H9 (cell line): ENCODE results near the gene OR52E5. TPM values are rescaled to one million over a fixed set of nuclear protein-coding genes. Genes with fewer than 3 reads are reported as not detected.

Source experiments
- DNase-seq: peaks from one replicate; pipeline ENCODE4 v3.0.0-alpha.2; 2017
- H2AFZ ChIP-seq: one replicate; pipeline ENCODE4 v1.6.1; 2013; ENCODE audit warnings: mild to moderate bottlenecking, low read length, control low read depth, moderate library complexity
- H2AK5ac ChIP-seq: 2 replicates; pipeline ENCODE4 v1.6.1; 2013; ENCODE audit warnings: low read length, control low read depth, mixed read lengths; ENCODE audit not compliant: insufficient read length
- H2BK120ac ChIP-seq: one replicate; pipeline ENCODE4 v1.6.1; 2013; ENCODE audit warnings: low read depth, mild to moderate bottlenecking, low read length, control low read depth, inconsistent platforms; ENCODE audit not compliant: poor library complexity, severe bottlenecking
- H2BK12ac ChIP-seq: 2 replicates; pipeline ENCODE4 v1.6.1; 2013; ENCODE audit warnings: low read length, control low read depth, mixed read lengths, low read depth; ENCODE audit not compliant: insufficient read length
- H2BK15ac ChIP-seq: 2 replicates; pipeline ENCODE4 v1.6.1; 2013; ENCODE audit warnings: low read depth, low read length, control low read depth
- H2BK20ac ChIP-seq: one replicate; pipeline ENCODE4 v1.6.1; 2013; ENCODE audit warnings: low read depth, mild to moderate bottlenecking, low read length, control low read depth, inconsistent platforms; ENCODE audit not compliant: poor library complexity, severe bottlenecking
- H2BK5ac ChIP-seq: 2 replicates; pipeline ENCODE4 v1.6.1; 2013; ENCODE audit warnings: low read length, control low read depth, mixed read lengths; ENCODE audit not compliant: insufficient read length
- H3K14ac ChIP-seq: 2 replicates; pipeline ENCODE4 v1.6.1; 2013; ENCODE audit warnings: low read length, control low read depth; ENCODE audit not compliant: insufficient read depth
- H3K18ac ChIP-seq: 2 replicates; pipeline ENCODE4 v1.6.1; 2013; ENCODE audit warnings: low read depth, mild to moderate bottlenecking, mixed read lengths, low read length, control low read depth; ENCODE audit not compliant: insufficient read length
- H3K23ac ChIP-seq: 2 replicates; pipeline ENCODE4 v1.6.1; 2013; ENCODE audit warnings: low read length, control low read depth, mixed read lengths, low read depth; ENCODE audit not compliant: insufficient read length
- H3K23me2 ChIP-seq: 2 replicates; pipeline ENCODE4 v1.6.1; 2013; ENCODE audit warnings: low read depth, mild to moderate bottlenecking, mixed read lengths, low read length, control low read depth; ENCODE audit not compliant: insufficient read length, poor library complexity, severe bottlenecking
- H3K27ac ChIP-seq: 2 replicates; pipeline ENCODE4 v1.5.1; 2013; ENCODE audit warnings: low read length, control low read depth, mixed read lengths, low read depth; ENCODE audit not compliant: insufficient read length
- H3K27me3 ChIP-seq: 2 replicates; pipeline ENCODE4 v1.6.1; 2013; ENCODE audit warnings: low read length, control low read depth, inconsistent platforms; ENCODE audit not compliant: insufficient read depth
- H3K4ac ChIP-seq: 2 replicates; pipeline ENCODE4 v1.6.1; 2013; ENCODE audit warnings: low read depth, mild to moderate bottlenecking, control low read depth, inconsistent platforms, low read length, moderate library complexity
- H3K4me1 ChIP-seq: 2 replicates; pipeline ENCODE4 v1.6.1; 2013; ENCODE audit warnings: low read length, control low read depth, inconsistent platforms; ENCODE audit not compliant: insufficient read depth
- H3K4me2 ChIP-seq: 2 replicates; pipeline ENCODE4 v1.6.1; 2013; ENCODE audit warnings: low read length, control low read depth, mixed read lengths; ENCODE audit not compliant: insufficient read length, insufficient read depth
- H3K56ac ChIP-seq: 2 replicates; pipeline ENCODE4 v1.6.1; 2013; ENCODE audit warnings: low read depth, mild to moderate bottlenecking, mixed read lengths, low read length, control low read depth; ENCODE audit not compliant: insufficient read length
- H3K79me1 ChIP-seq: 2 replicates; pipeline ENCODE4 v1.6.1; 2013; ENCODE audit warnings: low read depth, mild to moderate bottlenecking, moderate library complexity, low read length, control low read depth, inconsistent platforms; ENCODE audit not compliant: insufficient read depth, poor library complexity, severe bottlenecking
- H3K79me2 ChIP-seq: 2 replicates; pipeline ENCODE4 v1.6.1; 2013; ENCODE audit warnings: low read length, control low read depth, inconsistent platforms; ENCODE audit not compliant: insufficient read depth
- H3K9ac ChIP-seq: 2 replicates; pipeline ENCODE4 v1.6.1; 2013; ENCODE audit warnings: low read length, control low read depth, mixed read lengths; ENCODE audit not compliant: insufficient read length; ENCODE audit errors: extremely low read depth
- H3K9me3 ChIP-seq: one replicate; pipeline ENCODE4 v1.6.1; 2013; ENCODE audit warnings: low read depth, low read length, inconsistent platforms; ENCODE audit not compliant: control insufficient read depth
- H3T11ph ChIP-seq: one replicate; pipeline ENCODE4 v1.6.1; 2013; ENCODE audit warnings: mild to moderate bottlenecking, low read length, control low read depth, inconsistent platforms
- H4K20me1 ChIP-seq: one replicate; pipeline ENCODE4 v1.6.1; 2013; ENCODE audit not compliant: control insufficient read depth, insufficient read length, insufficient read depth
- H4K5ac ChIP-seq: 2 replicates; pipeline ENCODE4 v1.6.1; 2013; ENCODE audit warnings: low read depth, mild to moderate bottlenecking, mixed read lengths, low read length, control low read depth; ENCODE audit not compliant: insufficient read length
- H4K8ac ChIP-seq: replicated peaks from 2 replicates; pipeline ENCODE4 v1.6.1; 2013; ENCODE audit warnings: low read length, control low read depth, mixed read lengths, low read depth; ENCODE audit not compliant: insufficient read length
- H4K91ac ChIP-seq: 2 replicates; pipeline ENCODE4 v1.6.1; 2013; ENCODE audit warnings: low read depth, mild to moderate bottlenecking, moderate library complexity, mixed read lengths, low read length, control low read depth; ENCODE audit not compliant: insufficient read length
- H3K27ac Mint-ChIP-seq, 3 experiments: 2 replicates in 2 of 3; 3 replicates in 1 of 3; pipeline ENCODE4 v1.8.0; 2020 to 2021; ENCODE audit warnings: mixed read lengths in 3 of 3, mild to moderate bottlenecking in 1 of 3, moderate library complexity in 1 of 3
- H3K27me3 Mint-ChIP-seq: 2 replicates; pipeline ENCODE4 v1.8.0; 2021; ENCODE audit warnings: low read depth, mild to moderate bottlenecking, moderate library complexity, mixed read lengths
- H3K36me3 Mint-ChIP-seq, 3 experiments: 2 replicates in 2 of 3; 3 replicates in 1 of 3; pipeline ENCODE4 v1.8.0; 2020 to 2021; ENCODE audit warnings: low read depth in 3 of 3, mixed read lengths in 3 of 3; ENCODE audit not compliant: insufficient read depth in 1 of 3
- H3K4me1 Mint-ChIP-seq, 2 experiments: 2 replicates each; pipeline ENCODE4 v1.8.0; 2020; ENCODE audit warnings: mixed read lengths in 2 of 2
- H3K4me3 Mint-ChIP-seq, 2 experiments: 2 replicates in 1 of 2; 3 replicates in 1 of 2; pipeline ENCODE4 v1.8.0; 2020 to 2021; ENCODE audit warnings: mild to moderate bottlenecking in 2 of 2, mixed read lengths in 2 of 2, moderate library complexity in 1 of 2
- H3K9me3 Mint-ChIP-seq, 2 experiments: 2 replicates in 1 of 2; 3 replicates in 1 of 2; pipeline ENCODE4 v1.8.0; 2020; ENCODE audit warnings: mild to moderate bottlenecking in 2 of 2, mixed read lengths in 2 of 2, moderate library complexity in 1 of 2
- CTCF ChIP-seq: fragments of 200-600 bp; sonication (generic); conservative IDR thresholded peaks from 3 replicates; pipeline ENCODE4 v1.8.0; 2021; ENCODE audit warnings: antibody characterized with exemption, mild to moderate bottlenecking
- WGBS: extraction: QIAGEN DNeasy Blood & Tissue Kit; methylation state at CpG from one replicate; pipeline ENCODE4 v1.1.7; 2013; ENCODE audit warnings: missing lambda C conversion rate, low lambda C conversion rate, mixed read lengths; ENCODE audit not compliant: insufficient read length; ENCODE audit errors: extremely low coverage; 5-methylcytosine and 5-hydroxymethylcytosine counted together
- total RNA-seq: library from RNA; stranded (reverse); gene quantifications from 2 replicates; pipeline ENCODE4 v1.2.1, GENCODE V29; 2021

Gene OR52E5
- total RNA-seq, 1 experiment from 2014 or later = not detected

GRCh38 chr11:5933116-5933515 is 40.1 kb downstream of the OR52E5 start:
- no peaks in the 10 kb centered on the region for H3K79me1 ChIP-seq
- DNase-seq = no peak
- H3K27me3 ChIP-seq = no peaks in the 10 kb centered on the region
- no peaks in the 10 kb centered on the region for H3K4me1 Mint-ChIP-seq
- no peak overlapping the region for H3T11ph ChIP-seq
- no peak overlapping the region for H3K18ac ChIP-seq
- no peaks in the 10 kb centered on the region for H3K9me3 ChIP-seq
- no peaks in the 10 kb centered on the region for H4K20me1 ChIP-seq
- peaks cover 17 to 46% (median 28%) of the 10 kb centered on the region in 3 experiments for H3K36me3 Mint-ChIP-seq
- no peak overlapping the region for H3K14ac ChIP-seq
- H2BK120ac ChIP-seq = no peak overlapping the region
- peaks cover 2% of the 10 kb centered on the region for H3K23me2 ChIP-seq
- no peak overlapping the region for H3K9ac ChIP-seq
- no peak overlapping the region for H4K8ac ChIP-seq
- TF ChIP-seq CTCF = no peak
- no peak overlapping the region for H2BK12ac ChIP-seq
- no peak overlapping the region for H3K56ac ChIP-seq
- H3K27ac Mint-ChIP-seq = no peak overlapping the region
- no peak overlapping the region for H2AFZ ChIP-seq
- no peak overlapping the region for H3K27ac ChIP-seq
- no peak overlapping the region for H3K4me3 Mint-ChIP-seq
- H3K4me1 ChIP-seq = no peaks in the 10 kb centered on the region
- H4K91ac ChIP-seq = no peak overlapping the region
- no peak overlapping the region for H2BK15ac ChIP-seq
- H2BK5ac ChIP-seq = no peak overlapping the region
- no CpG with 5 or more reads among the region's 10 CpGs for WGBS
- H2AK5ac ChIP-seq = no peak overlapping the region
- no peak overlapping the region for H2BK20ac ChIP-seq
- peaks cover 43 to 51% of the 10 kb centered on the region in 2 experiments for H3K9me3 Mint-ChIP-seq
- H3K23ac ChIP-seq = no peak overlapping the region
- no peak overlapping the region for H3K4me2 ChIP-seq
- no peak overlapping the region for H4K5ac ChIP-seq
- H3K4ac ChIP-seq = no peak overlapping the region
- H3K79me2 ChIP-seq = no peaks in the 10 kb centered on the region
- peaks cover 1% of the 10 kb centered on the region for H3K27me3 Mint-ChIP-seq
